Skeletal muscle satellite cell (primary cell): ENCODE results near the gene P3H2.

Experiments used
- H3K27me3 ChIP-seq: 2 replicates; pipeline ENCODE4 v1.7.0; 2013; ENCODE audit warnings: low read length; ENCODE audit not compliant: control insufficient read depth, insufficient read depth
- H3K36me3 ChIP-seq: 2 replicates; pipeline ENCODE4 v1.7.0; 2013; ENCODE audit warnings: mild to moderate bottlenecking, control low read depth, low read length; ENCODE audit not compliant: insufficient read depth
- H3K4me1 ChIP-seq: 2 replicates; pipeline ENCODE4 v1.7.0; 2013; ENCODE audit warnings: low read length; ENCODE audit not compliant: control insufficient read depth, insufficient read depth
- H3K4me2 ChIP-seq: 2 replicates; pipeline ENCODE4 v1.7.0; 2013; ENCODE audit warnings: mild to moderate bottlenecking, low read length
- H3K4me3 ChIP-seq: 2 replicates; pipeline ENCODE4 v1.7.0; 2013; ENCODE audit warnings: low read length
- H3K9ac ChIP-seq: 2 replicates; pipeline ENCODE4 v1.7.0; 2013; ENCODE audit warnings: mild to moderate bottlenecking, low read depth, low read length, moderate library complexity
- H3K9me3 ChIP-seq: replicated peaks from 2 replicates; pipeline ENCODE4 v1.7.0; 2013; ENCODE audit warnings: mild to moderate bottlenecking, control low read depth, low read length

Gene P3H2

GRCh38 chr3:189995129-189995528 lies 125.6 kb downstream of the P3H2 start:
- peak overlapping the region; percentile 38 for H3K9ac ChIP-seq
- peak overlapping the region; percentile 45 for H3K4me2 ChIP-seq
- no peaks in the 10 kb centered on the region for H3K9me3 ChIP-seq
- H3K36me3 ChIP-seq: no peaks in the 10 kb centered on the region
- no peaks in the 10 kb centered on the region for H3K27me3 ChIP-seq
- H3K4me3 ChIP-seq: no peak overlapping the region
- H3K4me1 ChIP-seq: peaks cover 19% of the 10 kb centered on the region

- H3K36me3 ChIP-seq: no peaks in the 10 kb centered on the region
- H3K4me1 ChIP-seq: peaks cover 22% of the 10 kb centered on the region
- no peaks in the 10 kb centered on the region for H3K9me3 ChIP-seq
- H3K9ac ChIP-seq: no peak overlapping the region
- H3K4me3 ChIP-seq: no peak overlapping the region
- no peak overlapping the region for H3K4me2 ChIP-seq
- H3K27me3 ChIP-seq: no peaks in the 10 kb centered on the region
Observed at GRCh38 chr3:189990826-189991225, 129.9 kb downstream of the P3H2 start.

GRCh38 chr3:189988854-189989253 lies 131.8 kb downstream of the P3H2 start:
- no peaks in the 10 kb centered on the region for H3K9me3 ChIP-seq
- H3K9ac ChIP-seq: no peak overlapping the region
- H3K36me3 ChIP-seq: no peaks in the 10 kb centered on the region
- no peak overlapping the region for H3K4me2 ChIP-seq
- peaks cover 18% of the 10 kb centered on the region for H3K4me1 ChIP-seq
- H3K27me3 ChIP-seq: no peaks in the 10 kb centered on the region
- H3K4me3 ChIP-seq: no peak overlapping the region

- H3K4me1 ChIP-seq: peaks cover 18% of the 10 kb centered on the region
- H3K27me3 ChIP-seq: no peaks in the 10 kb centered on the region
- H3K36me3 ChIP-seq: no peaks in the 10 kb centered on the region
- H3K4me3 ChIP-seq: no peak overlapping the region
- H3K9ac ChIP-seq: no peak overlapping the region
- no peak overlapping the region for H3K4me2 ChIP-seq
- H3K9me3 ChIP-seq: no peaks in the 10 kb centered on the region
Observed at GRCh38 chr3:189988322-189988721, 132.4 kb downstream of the P3H2 start.

DNA sequence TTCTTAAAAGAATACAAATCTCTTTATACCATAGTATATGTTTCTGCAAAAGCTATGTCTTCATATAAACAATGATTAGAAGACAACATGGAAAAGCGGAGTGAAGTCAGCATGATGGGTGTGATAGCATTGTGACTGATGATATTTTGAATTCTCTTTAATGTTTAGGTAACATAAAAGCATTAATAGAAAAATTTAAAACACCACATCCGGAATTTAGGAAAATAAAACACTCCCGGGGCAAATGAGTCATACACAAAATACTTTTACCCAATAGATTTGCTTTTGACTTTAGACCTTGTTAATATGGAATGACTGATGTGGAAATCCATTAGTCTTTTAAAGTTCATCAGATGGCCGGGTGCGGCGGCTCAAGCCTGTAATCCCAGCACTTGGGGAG lies 134.7 kb downstream of the P3H2 start:
- H3K36me3 ChIP-seq: no peaks in the 10 kb centered on the region
- no peak overlapping the region for H3K4me2 ChIP-seq
- H3K27me3 ChIP-seq: no peaks in the 10 kb centered on the region
- no peak overlapping the region for H3K4me3 ChIP-seq
- no peak overlapping the region for H3K9ac ChIP-seq
- H3K9me3 ChIP-seq: no peaks in the 10 kb centered on the region
- H3K4me1 ChIP-seq: peaks cover 40% of the 10 kb centered on the region

DNA sequence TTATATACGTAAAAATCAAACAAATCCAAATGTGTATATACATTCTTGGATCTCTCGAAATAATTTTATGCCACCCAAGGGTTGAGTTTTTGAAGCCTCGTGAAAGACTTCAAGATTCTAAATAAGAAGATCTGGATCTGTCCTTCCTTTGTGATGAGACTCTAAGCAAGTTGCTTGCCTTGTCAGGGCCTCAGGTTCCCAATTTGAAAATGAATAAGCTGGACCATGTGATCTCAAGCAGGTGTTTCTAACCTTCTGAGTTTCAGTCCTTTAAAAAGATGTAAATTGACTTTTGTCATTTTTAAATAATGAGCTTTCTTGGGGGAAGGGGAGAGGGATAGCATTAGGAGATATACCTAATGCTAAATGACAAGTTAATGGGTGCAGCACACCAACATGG lies 137.1 kb downstream of the P3H2 start:
- Histone ChIP-seq H3K9ac (no peak overlapping the region), H3K4me3 (no peak overlapping the region), H3K27me3 (no peaks in the 10 kb centered on the region)

GRCh38 chr3:189982321-189982945 lies 138.3 kb downstream of the P3H2 start:
- Histone ChIP-seq H3K9me3 (no peaks in the 10 kb centered on the region), H3K4me2 (no peak overlapping the region), H3K36me3 (no peaks in the 10 kb centered on the region)

More for the DNA sequence above, 137.1 kb downstream of the P3H2 start:
- Histone ChIP-seq H3K36me3 (no peaks in the 10 kb centered on the region), H3K4me1 (peaks cover 38% of the 10 kb centered on the region), H3K4me2 (no peak overlapping the region), H3K9me3 (no peaks in the 10 kb centered on the region)

DNA sequence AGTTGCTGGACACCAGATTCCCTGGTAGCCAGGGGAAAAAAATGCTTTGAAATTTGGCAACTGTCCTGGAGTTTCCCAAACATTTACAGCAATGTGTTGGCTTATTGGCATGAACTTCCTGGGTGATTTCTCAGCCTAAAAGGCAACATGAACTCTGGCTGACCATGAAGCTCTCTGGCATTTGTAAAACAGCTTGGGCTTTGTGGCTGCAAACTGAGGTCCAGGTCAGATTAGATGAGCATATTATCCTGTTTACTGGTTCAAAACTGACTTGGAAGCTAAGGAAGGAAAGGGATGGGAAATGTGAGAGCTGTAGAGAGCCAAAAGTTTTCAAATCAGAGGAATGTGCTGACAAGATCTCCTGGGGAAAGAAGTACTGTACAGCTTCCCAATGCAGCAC lies 139.0 kb downstream of the P3H2 start:
- H3K9me3 ChIP-seq: no peaks in the 10 kb centered on the region
- H3K36me3 ChIP-seq: no peaks in the 10 kb centered on the region
- no peak overlapping the region for H3K4me3 ChIP-seq
- H3K4me1 ChIP-seq: peaks cover 25% of the 10 kb centered on the region
- H3K4me2 ChIP-seq: peak overlapping the region; percentile 23
- no peak overlapping the region for H3K9ac ChIP-seq
- no peaks in the 10 kb centered on the region for H3K27me3 ChIP-seq

More at GRCh38 chr3:189982321-189982945, 138.3 kb downstream of the P3H2 start:
- H3K4me3 ChIP-seq: no peak overlapping the region
- no peak overlapping the region for H3K9ac ChIP-seq
- H3K27me3 ChIP-seq: no peaks in the 10 kb centered on the region
- peaks cover 26% of the 10 kb centered on the region for H3K4me1 ChIP-seq

DNA sequence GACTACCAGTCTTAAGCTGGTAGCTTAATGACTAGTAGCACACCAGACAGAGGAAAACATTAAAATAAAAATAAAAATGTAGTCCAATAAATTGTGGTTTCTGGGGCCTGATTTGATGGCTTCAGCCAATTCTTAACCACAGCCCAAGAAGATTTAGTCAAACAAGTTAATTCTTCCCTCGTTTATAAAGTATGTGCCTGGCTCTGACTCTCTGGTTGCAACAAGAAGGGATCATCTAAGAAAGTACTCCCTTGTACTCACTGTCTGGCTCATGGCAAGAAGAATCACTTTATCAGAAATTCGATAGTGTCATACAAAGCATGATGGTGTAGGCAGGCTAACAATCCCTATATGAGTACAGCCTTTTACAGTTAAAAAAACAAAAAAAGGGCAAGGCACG lies 141.9 kb downstream of the P3H2 start:
- Histone ChIP-seq H3K36me3 (no peaks in the 10 kb centered on the region), H3K9ac (no peak overlapping the region), H3K4me2 (no peak overlapping the region), H3K4me1 (peaks cover 22% of the 10 kb centered on the region), H3K9me3 (no peaks in the 10 kb centered on the region), H3K4me3 (no peak overlapping the region), H3K27me3 (no peaks in the 10 kb centered on the region)

- Histone ChIP-seq H3K4me1 (peaks cover 12% of the 10 kb centered on the region), H3K4me2 (no peak overlapping the region), H3K9me3 (no peaks in the 10 kb centered on the region), H3K27me3 (no peaks in the 10 kb centered on the region), H3K9ac (no peak overlapping the region), H3K36me3 (no peaks in the 10 kb centered on the region), H3K4me3 (no peak overlapping the region)
Observed at GRCh38 chr3:189977174-189977573, 143.5 kb downstream of the P3H2 start.

- Histone ChIP-seq H3K4me2 (no peak overlapping the region), H3K9me3 (no peaks in the 10 kb centered on the region), H3K4me1 (no peaks in the 10 kb centered on the region)
Observed at GRCh38 chr3:189975391-189975990, 145.2 kb downstream of the P3H2 start.

GRCh38 chr3:189974359-189974758 lies 146.3 kb downstream of the P3H2 start:
- Histone ChIP-seq H3K9ac (no peak overlapping the region), H3K36me3 (no peaks in the 10 kb centered on the region), H3K27me3 (no peaks in the 10 kb centered on the region), H3K4me3 (no peak overlapping the region), H3K4me2 (no peak overlapping the region), H3K4me1 (no peaks in the 10 kb centered on the region), H3K9me3 (no peaks in the 10 kb centered on the region)

More at GRCh38 chr3:189975391-189975990, 145.2 kb downstream of the P3H2 start:
- Histone ChIP-seq H3K4me3 (no peak overlapping the region), H3K9ac (no peak overlapping the region), H3K36me3 (no peaks in the 10 kb centered on the region), H3K27me3 (no peaks in the 10 kb centered on the region)
